Activated T-helper 1 cell treated with anti-CD3 and anti-CD28 coated beads, Interleukin-12 subunit alpha, Interleukin-12 subunit beta, Interleukin-2, Interleukin-4 antibody, amounts not matched to agents 30 ng/mL and 10 ng/mL and 1 ng/mL, durations not matched to agents 14 hours and 24 hours and 36 hours (primary cell): ENCODE data around the gene LRRC4. TPM values are rescaled to one million over a fixed set of nuclear protein-coding genes. Genes with fewer than 3 reads are reported as not detected.
A peak's percentile ranks its signal among the peaks of the same experiment; 100 is the strongest.

Experiments used
- DNase-seq: peaks from one replicate; pipeline ENCODE4 v3.0.0; 2021; ENCODE audit warnings: low spot score
- H3K27ac Mint-ChIP-seq: one replicate; pipeline ENCODE4 v1.8.0; 2021; ENCODE audit warnings: mild to moderate bottlenecking, mixed read lengths
- H3K27me3 Mint-ChIP-seq: one replicate; pipeline ENCODE4 v1.8.0; 2022; ENCODE audit warnings: mild to moderate bottlenecking, moderate library complexity, mixed read lengths; ENCODE audit not compliant: insufficient read depth
- H3K36me3 Mint-ChIP-seq: one replicate; pipeline ENCODE4 v1.8.0; 2021; ENCODE audit warnings: low read depth, mixed read lengths
- H3K4me1 Mint-ChIP-seq: one replicate; pipeline ENCODE4 v1.8.0; 2021; ENCODE audit warnings: low read depth, mixed read lengths
- H3K4me3 Mint-ChIP-seq: one replicate; pipeline ENCODE4 v1.8.0; 2021; ENCODE audit warnings: mild to moderate bottlenecking, moderate library complexity, mixed read lengths
- H3K9me3 Mint-ChIP-seq: one replicate; pipeline ENCODE4 v1.8.0; 2021; ENCODE audit warnings: mixed read lengths
- intact Hi-C: fragments of 100-400 bp; cut with micrococcal nuclease; formaldehyde crosslinking; loops from one replicate; pipeline ENCODE4 v1.15.1; 2024
- total RNA-seq: library from RNA; stranded (reverse); gene quantifications from 2 replicates; pipeline ENCODE4 v1.2.3, GENCODE V29; 2022

Gene LRRC4
- total RNA-seq, 1 donor from 2014 or later: 1.3 TPM

- peaks cover 32% of the 10 kb centered on the region for H3K36me3 Mint-ChIP-seq
- no peak for DNase-seq
- no peaks in the 10 kb centered on the region for H3K27me3 Mint-ChIP-seq
- peaks cover 6% of the 10 kb centered on the region for H3K4me1 Mint-ChIP-seq
- no peaks in the 10 kb centered on the region for H3K9me3 Mint-ChIP-seq
- intact Hi-C loops: no loop called here
- H3K4me3 Mint-ChIP-seq: no peak overlapping the region
- no peak overlapping the region for H3K27ac Mint-ChIP-seq
Measured at GRCh38 chr7:127995156-127995880, 35.9 kb downstream of the LRRC4 start.

- H3K27me3 Mint-ChIP-seq: no peaks in the 10 kb centered on the region
- intact Hi-C loops: no loop called here
- H3K36me3 Mint-ChIP-seq: peaks cover 37% of the 10 kb centered on the region
- H3K4me1 Mint-ChIP-seq: peaks cover under 1% of the 10 kb centered on the region
- H3K27ac Mint-ChIP-seq: no peak overlapping the region
- no peak for DNase-seq
- no peaks in the 10 kb centered on the region for H3K9me3 Mint-ChIP-seq
- H3K4me3 Mint-ChIP-seq: no peak overlapping the region
Measured at GRCh38 chr7:127993987-127994386, 37.2 kb downstream of the LRRC4 start.

- H3K36me3 Mint-ChIP-seq: peaks cover 37% of the 10 kb centered on the region
- intact Hi-C loops: no loop called here
- no peak overlapping the region for H3K27ac Mint-ChIP-seq
- no peaks in the 10 kb centered on the region for H3K4me1 Mint-ChIP-seq
- H3K27me3 Mint-ChIP-seq: no peaks in the 10 kb centered on the region
- H3K4me3 Mint-ChIP-seq: no peak overlapping the region
- DNase-seq: no peak
- H3K9me3 Mint-ChIP-seq: no peaks in the 10 kb centered on the region
Measured at GRCh38 chr7:127993317-127993716, 37.9 kb downstream of the LRRC4 start.

GRCh38 chr7:127988751-127989150, 42.5 kb downstream of the LRRC4 start:
- H3K9me3 Mint-ChIP-seq: no peaks in the 10 kb centered on the region

GRCh38 chr7:127986581-127987521, 44.4 kb downstream of the LRRC4 start:
- peaks cover 24% of the 10 kb centered on the region for H3K36me3 Mint-ChIP-seq
- no peaks in the 10 kb centered on the region for H3K9me3 Mint-ChIP-seq
- no peaks in the 10 kb centered on the region for H3K27me3 Mint-ChIP-seq
- H3K4me1 Mint-ChIP-seq: peaks cover 17% of the 10 kb centered on the region
- H3K27ac Mint-ChIP-seq: no peak overlapping the region
- no peak for DNase-seq
- intact Hi-C loops: no loop called here
- no peak overlapping the region for H3K4me3 Mint-ChIP-seq

More at GRCh38 chr7:127988751-127989150, 42.5 kb downstream of the LRRC4 start:
- intact Hi-C loops: no loop called here
- Mint-ChIP-seq H3K4me3 (no peak overlapping the region), H3K27ac (no peak overlapping the region), H3K27me3 (no peaks in the 10 kb centered on the region), H3K4me1 (peaks cover 8% of the 10 kb centered on the region), H3K36me3 (peaks cover 31% of the 10 kb centered on the region)
- DNase-seq: no peak

GRCh38 chr7:127983804-127984332, 47.4 kb downstream of the LRRC4 start:
- peak overlapping the region; percentile 12 for H3K27ac Mint-ChIP-seq
- no peak for DNase-seq
- H3K36me3 Mint-ChIP-seq: peaks cover 19% of the 10 kb centered on the region
- intact Hi-C loops: no loop called here
- H3K27me3 Mint-ChIP-seq: no peaks in the 10 kb centered on the region
- no peak overlapping the region for H3K4me3 Mint-ChIP-seq
- H3K9me3 Mint-ChIP-seq: peaks cover 7% of the 10 kb centered on the region
- peaks cover 24% of the 10 kb centered on the region for H3K4me1 Mint-ChIP-seq

- Mint-ChIP-seq H3K27ac (no peak overlapping the region), H3K27me3 (no peaks in the 10 kb centered on the region)
Measured at GRCh38 chr7:127981965-127982364, 49.3 kb downstream of the LRRC4 start.

GRCh38 chr7:127980901-127981300, 50.3 kb downstream of the LRRC4 start:
- Mint-ChIP-seq H3K27ac (no peak overlapping the region), H3K4me3 (no peak overlapping the region), H3K4me1 (peaks cover 24% of the 10 kb centered on the region), H3K36me3 (peaks cover 38% of the 10 kb centered on the region), H3K9me3 (peaks cover 25% of the 10 kb centered on the region), H3K27me3 (no peaks in the 10 kb centered on the region)
- DNase-seq: no peak
- intact Hi-C loops: no loop called here

More at GRCh38 chr7:127981965-127982364, 49.3 kb downstream of the LRRC4 start:
- Mint-ChIP-seq H3K36me3 (peaks cover 30% of the 10 kb centered on the region), H3K9me3 (peaks cover 24% of the 10 kb centered on the region), H3K4me3 (no peak overlapping the region), H3K4me1 (peaks cover 24% of the 10 kb centered on the region)
- no peak for DNase-seq
- intact Hi-C loops: no loop called here

- no peak for DNase-seq
- Mint-ChIP-seq H3K27ac (no peak overlapping the region), H3K27me3 (no peaks in the 10 kb centered on the region), H3K4me1 (peaks cover 24% of the 10 kb centered on the region), H3K9me3 (peaks cover 25% of the 10 kb centered on the region), H3K4me3 (no peak overlapping the region), H3K36me3 (peaks cover 39% of the 10 kb centered on the region)
- intact Hi-C loops: no loop called here
Measured at GRCh38 chr7:127979728-127980126, 51.5 kb downstream of the LRRC4 start.

GRCh38 chr7:127979113-127979727, 52.0 kb downstream of the LRRC4 start:
- Mint-ChIP-seq H3K27me3 (no peaks in the 10 kb centered on the region), H3K4me3 (no peak overlapping the region), H3K4me1 (peaks cover 20% of the 10 kb centered on the region), H3K27ac (peak overlapping the region; percentile 30), H3K9me3 (peaks cover 25% of the 10 kb centered on the region), H3K36me3 (peaks cover 41% of the 10 kb centered on the region)
- intact Hi-C loops: no loop called here
- no peak for DNase-seq

GRCh38 chr7:127978421-127978820, 52.8 kb downstream of the LRRC4 start:
- H3K4me1 Mint-ChIP-seq: peaks cover 13% of the 10 kb centered on the region
- H3K9me3 Mint-ChIP-seq: peaks cover 25% of the 10 kb centered on the region
- intact Hi-C loops: no loop called here
- peaks cover 39% of the 10 kb centered on the region for H3K36me3 Mint-ChIP-seq
- DNase-seq: no peak
- no peak overlapping the region for H3K27ac Mint-ChIP-seq
- no peak overlapping the region for H3K4me3 Mint-ChIP-seq
- H3K27me3 Mint-ChIP-seq: no peaks in the 10 kb centered on the region
